KBM-7 (cell line): Measurements from ENCODE around the gene PPP1R13B.

Source experiments
- DNase-seq: peaks from one replicate; pipeline ENCODE4 v3.0.0-alpha.2; 2015
- in situ Hi-C: fragments of 300-500 bp; cut with MboI; formaldehyde crosslinking; loops from 2 replicates; pipeline ENCODE4 v1.14.3; 2020; ENCODE audit warnings: low sequenced_read_pairs, low pct_unique_long_range_greater_than_20kb, mixed read lengths

The PPP1R13B gene

DNA sequence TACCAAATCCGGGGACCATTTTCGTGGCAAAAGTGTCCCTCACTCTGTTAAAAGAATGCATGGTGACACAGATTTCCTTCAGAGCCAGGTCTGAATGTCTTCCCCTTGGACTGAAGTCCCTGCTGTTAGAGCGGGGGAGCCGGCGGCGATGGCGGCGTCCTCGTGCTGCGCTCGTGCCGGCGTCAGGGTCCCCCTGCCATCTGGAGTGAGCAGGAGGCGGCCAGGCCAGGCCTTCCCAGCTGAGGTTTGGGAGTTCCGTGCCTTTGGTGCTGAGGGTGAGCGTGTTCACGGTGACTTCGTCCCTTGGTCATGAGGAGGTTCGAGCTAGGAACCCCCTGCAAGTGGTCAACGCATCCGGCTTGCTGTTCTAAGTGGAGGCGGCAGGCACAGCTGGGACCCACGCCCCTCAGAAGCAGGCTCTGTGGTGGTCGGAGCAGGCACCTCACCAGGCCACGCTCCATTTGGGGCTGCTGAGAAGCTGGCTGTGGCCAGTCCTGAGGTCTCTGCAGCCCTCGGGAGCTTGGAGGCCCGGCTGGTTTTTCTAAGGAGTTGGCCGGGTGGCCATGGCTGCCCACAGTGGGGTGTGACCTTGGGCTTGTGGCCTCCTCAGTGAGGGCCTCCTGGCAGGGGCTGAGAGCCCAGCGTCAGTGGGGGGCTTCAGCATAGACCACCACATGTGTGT, 122.2 kb downstream of the PPP1R13B start:
- in situ Hi-C loops = no loop called here
- DNase-seq = no peak

GRCh38 chr14:103724116-103724515, 123.3 kb downstream of the PPP1R13B start:
- in situ Hi-C loops = no loop called here
- DNase-seq = no peak

GRCh38 chr14:103723748-103724081, 123.7 kb downstream of the PPP1R13B start:
- DNase-seq = no peak
- in situ Hi-C loops = no loop called here

- in situ Hi-C loops = no loop called here
Observed at GRCh38 chr14:103721334-103722120, 125.8 kb downstream of the PPP1R13B start.

DNA sequence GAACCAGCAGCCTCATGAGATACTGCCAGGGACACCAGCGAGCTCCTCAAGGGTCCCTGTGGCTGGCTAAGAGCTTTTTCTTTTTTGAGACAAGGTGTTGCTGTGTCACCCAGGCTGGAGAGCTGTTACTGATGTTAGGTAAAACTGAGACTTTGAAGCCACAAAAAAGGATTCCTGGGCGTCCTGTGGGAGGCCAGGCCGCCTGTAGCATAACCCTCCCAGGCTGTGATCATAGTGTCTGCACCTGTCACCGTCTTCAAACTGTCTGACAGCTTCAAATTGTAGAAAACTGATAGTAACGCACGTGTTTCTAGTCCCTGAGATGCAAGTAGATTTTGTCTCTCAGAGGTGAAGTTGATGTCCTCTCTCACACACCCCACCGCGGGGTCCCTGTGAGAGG, 127.6 kb downstream of the PPP1R13B start:
- in situ Hi-C loops = no loop called here

More at GRCh38 chr14:103721334-103722120, 125.8 kb downstream of the PPP1R13B start:
- no peak for DNase-seq

GRCh38 chr14:103718572-103718971, 128.8 kb downstream of the PPP1R13B start:
- no peak for DNase-seq
- in situ Hi-C loops = no loop called here

More for the DNA sequence above, 127.6 kb downstream of the PPP1R13B start:
- no peak for DNase-seq

- in situ Hi-C loops = no loop called here
- DNase-seq = no peak
Observed at GRCh38 chr14:103716899-103717411, 130.4 kb downstream of the PPP1R13B start.

DNA sequence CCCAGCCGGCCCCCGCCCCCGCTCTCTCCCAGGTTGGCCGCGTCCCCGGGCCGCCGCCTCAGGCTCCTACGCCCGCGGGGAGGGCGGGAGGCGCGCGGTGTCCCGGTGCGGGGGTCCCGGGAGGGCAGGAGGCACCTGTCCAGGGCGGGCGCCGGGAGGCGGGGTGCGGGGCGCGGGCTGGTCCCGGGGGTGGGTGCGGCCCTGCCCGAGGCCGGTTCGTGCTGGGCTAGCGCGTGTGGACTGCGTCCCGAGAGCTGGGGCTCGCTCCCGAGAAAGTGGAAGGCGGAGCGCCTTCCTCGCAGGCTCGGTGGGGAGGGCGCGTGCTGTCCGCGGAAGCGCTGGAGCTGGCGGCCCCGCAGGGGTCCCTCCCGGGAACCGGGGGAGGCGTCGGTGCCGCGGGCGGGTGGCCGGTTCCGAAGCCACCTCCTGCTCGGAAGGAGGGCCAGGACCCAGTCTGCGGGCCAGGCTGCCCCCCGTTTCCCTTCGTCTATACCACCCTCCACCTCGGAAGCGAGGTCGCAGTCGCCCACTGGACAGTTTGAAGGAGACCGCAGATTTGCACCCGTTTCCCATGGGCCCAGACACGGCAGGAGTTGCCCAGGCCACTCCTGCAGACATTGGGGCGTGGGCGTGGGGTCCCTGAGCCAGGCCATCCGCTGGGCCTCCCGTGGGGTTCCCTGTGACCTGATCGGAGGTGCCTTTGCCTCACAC, 131.1 kb downstream of the PPP1R13B start:
- DNase-seq = peak; percentile 17
- in situ Hi-C loops = no loop called here

DNA sequence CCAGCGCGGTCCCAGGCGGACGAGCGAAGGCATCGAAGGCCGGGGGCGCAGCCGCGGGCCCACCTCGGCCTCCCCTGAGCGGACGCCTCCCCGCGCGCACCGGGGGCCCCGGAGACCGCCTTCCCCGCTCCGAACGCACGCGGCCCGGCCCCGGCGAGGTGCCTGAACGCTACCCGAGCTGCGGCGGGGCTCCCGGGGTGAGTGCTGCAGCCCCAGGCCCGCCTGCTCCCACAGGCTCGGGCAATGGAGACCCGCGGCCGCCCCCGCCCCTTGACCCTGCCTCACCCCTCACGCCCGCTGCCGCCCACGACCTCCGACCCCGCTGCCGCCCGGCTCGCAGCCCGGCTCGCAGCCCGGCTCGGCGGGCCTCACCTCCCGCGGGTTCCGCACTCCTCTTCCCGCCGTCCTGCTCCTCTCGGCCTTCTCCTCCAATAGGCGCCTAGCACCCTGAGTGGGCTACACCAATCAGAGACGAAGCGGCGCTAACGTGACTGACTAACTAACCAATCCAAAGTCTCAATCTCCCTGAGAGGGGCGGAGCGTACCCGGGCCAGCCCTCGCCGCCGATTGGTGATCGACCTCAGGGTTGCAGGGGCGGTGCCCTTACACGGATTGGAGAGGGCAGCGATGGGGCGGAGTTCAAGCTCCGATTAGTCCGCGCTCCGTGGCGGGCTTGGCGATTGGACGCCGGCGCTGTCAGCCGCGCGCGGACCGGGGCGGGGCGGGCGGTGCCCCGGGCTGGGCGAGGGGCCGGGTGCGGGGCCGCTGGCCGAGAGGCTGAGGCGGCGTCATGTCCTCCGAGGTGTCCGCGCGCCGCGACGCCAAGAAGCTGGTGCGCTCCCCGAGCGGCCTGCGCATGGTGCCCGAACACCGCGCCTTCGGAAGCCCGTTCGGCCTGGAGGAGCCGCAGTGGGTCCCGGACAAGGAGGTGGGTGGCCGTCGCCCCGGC, 132.0 kb downstream of the PPP1R13B start, which contains the start of the genes XRCC3 and ZFYVE21:
TSS of gene XRCC3 (minus strand) at position 400 of the 949 bp plus-strand sequence. CDS start 4,364 bp downstream, outside the sequence.
TSS of gene ZFYVE21 (plus strand) at position 759 of the 949 bp plus-strand sequence. CDS start at position 791, 32 bp downstream.
- in situ Hi-C loops = no loop called here
- DNase-seq = peak; percentile 100

- in situ Hi-C loops = no loop called here
- no peak for DNase-seq
Observed at GRCh38 chr14:103714063-103714724, 133.2 kb downstream of the PPP1R13B start.

DNA sequence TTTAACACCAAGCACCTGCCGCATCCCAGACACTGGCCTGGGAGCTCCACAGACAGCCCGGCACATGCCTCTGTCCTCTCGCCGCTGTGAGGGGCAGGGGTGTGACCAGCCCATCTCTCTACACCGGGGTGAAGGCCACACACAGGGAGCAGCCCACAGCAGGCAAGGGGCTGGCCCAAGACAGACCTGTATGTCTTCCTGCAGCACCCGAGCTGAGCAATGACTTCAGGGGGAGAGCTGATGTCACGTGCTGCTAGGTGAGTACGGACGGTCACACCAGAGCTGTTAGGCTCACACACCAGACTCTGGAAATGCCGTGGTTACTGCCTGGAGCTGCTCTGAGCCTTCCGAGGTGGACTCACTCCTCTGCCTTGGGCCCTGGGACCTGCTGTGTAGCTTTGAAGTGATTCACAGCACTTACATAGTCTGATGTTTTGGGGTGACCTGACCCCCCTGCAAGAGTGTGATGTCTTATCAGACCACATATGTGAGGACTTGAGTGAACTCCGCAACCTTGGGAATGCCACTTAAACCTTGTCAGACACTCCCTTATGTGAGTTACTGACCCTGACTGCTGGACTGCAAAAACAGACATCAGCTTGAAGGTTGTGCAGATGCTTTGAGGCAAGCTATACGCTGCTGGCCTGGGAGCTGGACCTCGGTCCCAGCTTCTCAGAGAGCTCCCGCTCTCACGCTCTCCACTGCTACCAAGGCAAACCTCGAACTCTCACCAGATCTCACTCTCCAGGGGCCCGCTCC, 133.9 kb downstream of the PPP1R13B start:
- DNase-seq = no peak
- in situ Hi-C loops = no loop called here

GRCh38 chr14:103712633-103713247, 134.6 kb downstream of the PPP1R13B start:
- in situ Hi-C loops = no loop called here
- DNase-seq = no peak

DNA sequence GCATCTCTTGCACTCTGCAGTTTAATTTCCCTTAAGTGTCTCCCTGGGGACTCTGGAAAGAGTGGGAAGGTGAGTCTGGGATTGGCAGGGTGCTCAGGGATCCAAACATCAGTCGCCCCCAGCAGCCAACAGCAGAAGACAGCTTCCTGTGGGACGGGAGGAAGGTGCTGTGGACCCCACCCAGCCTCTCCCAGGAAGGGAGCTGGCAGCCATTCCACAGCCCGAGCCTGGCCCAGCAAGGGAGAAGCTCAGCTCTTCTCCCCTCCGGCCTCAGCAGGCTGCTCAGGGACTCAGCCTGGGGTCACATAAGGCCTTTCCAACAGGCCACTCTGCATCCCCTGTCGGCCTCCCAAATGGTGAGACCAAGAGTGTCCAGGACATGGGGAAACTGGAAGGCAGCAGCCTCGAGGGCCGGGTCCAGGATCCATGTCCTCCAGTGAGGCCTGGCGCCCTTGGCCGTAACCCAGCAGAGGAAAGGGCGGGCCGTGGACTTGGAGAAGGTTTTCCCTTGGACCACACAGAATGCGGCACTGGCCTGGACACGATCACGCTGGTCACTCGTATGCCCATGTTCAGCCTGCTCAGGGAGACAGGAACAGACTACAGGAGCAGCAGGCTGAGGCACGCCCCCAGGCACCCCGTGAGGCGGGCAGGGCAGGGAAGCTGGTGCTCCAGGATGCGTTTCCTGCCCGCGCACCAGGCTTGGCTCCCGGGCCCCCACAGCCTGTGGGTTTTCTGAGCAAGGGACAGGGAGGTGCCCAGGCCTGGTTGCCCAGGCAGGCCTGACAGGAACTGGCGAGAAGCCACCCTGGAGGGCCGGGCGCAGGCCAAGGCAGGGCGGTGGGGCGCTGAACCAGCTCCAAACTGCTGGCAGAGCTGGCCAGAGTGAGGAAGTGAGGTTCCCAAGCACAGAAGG, 135.6 kb downstream of the PPP1R13B start:
- no peak for DNase-seq

DNA sequence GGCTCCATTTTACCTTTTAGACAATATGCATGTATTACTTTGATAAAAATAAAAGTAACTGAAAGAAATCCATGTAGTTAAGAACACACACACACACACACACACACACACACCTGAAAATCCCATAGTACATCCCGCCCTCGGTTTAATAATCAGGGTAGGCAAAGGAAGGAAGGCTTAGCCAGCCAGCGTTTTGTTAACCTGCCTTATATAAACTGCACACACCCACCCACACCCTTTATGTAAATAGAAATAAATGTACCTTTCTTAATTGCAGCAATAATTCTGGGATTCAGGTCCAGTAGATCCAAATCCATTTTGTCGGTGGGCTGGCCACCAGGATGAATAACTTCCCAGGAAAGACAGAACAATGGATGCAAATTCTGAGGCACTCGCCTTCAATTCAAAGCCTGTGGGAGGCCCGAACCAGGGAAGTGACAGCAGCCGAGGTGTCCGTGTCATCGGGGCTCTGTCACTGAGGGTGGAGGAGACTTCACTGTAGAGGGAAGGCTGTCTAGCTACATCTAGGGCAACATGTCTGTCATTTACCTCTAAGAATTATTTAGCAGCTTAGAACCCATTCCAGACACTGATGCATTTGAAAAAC, 136.5 kb downstream of the PPP1R13B start:
- in situ Hi-C loops = no loop called here
- no peak for DNase-seq

More for the DNA sequence above, 135.6 kb downstream of the PPP1R13B start:
- in situ Hi-C loops = no loop called here

- DNase-seq = no peak
- in situ Hi-C loops = no loop called here
Observed at GRCh38 chr14:103709814-103710213, 137.6 kb downstream of the PPP1R13B start.
